Measurements from ENCODE around the gene C1QTNF2.
A peak's percentile ranks its signal among the peaks of the same experiment; 100 is the strongest.

Gene C1QTNF2

DNA sequence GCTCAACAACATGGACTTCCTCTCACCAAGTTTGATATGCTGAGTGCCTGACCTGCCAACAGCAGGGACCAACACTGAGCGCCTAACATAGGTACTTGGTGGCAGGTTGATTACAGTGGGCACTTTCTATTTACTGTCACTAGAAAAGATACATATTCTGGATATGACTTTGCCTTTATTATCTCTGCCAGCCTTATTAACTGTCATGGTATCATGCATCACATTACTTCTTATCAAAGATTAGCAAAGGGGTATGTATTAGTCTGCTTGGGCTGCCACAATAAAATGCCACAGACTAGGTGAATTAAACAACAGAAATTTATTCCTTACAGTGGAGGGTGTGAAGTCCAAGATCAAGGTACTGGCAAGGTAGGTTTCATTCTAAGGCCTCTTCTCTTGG, 14.3 kb upstream of the C1QTNF2 start:
- no peak for TF ChIP-seq ZNF274 (IDR thresholded peaks at IDR 0.05; ENCODE audit: low read depth, low read length)
- no peak overlapping the region for H3K4me3 ChIP-seq (ENCODE audit: low read length)

DNA sequence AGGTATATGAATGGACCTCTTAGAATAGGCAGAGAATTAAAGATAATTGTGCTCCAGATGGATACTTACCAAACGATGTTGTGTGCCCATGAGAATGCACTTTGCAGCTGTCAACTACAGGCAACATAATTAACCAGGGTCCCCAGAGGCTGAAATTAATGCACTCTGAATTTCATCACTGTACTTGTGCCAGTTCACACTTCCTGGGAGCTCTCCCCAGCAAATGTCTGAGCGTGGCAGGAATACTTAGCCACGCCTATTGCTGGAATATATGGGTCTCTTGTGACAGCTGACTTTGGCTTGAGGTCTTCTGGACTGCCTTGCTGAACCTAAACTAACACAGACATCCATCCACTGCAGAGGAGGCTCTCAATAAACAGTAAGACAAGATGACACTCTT, 11.9 kb upstream of the C1QTNF2 start:
- no peak for TF ChIP-seq ZNF274 (IDR thresholded peaks at IDR 0.05; ENCODE audit: low read depth, low read length)
- no peak overlapping the region for H3K4me3 ChIP-seq (ENCODE audit: low read length)

DNA sequence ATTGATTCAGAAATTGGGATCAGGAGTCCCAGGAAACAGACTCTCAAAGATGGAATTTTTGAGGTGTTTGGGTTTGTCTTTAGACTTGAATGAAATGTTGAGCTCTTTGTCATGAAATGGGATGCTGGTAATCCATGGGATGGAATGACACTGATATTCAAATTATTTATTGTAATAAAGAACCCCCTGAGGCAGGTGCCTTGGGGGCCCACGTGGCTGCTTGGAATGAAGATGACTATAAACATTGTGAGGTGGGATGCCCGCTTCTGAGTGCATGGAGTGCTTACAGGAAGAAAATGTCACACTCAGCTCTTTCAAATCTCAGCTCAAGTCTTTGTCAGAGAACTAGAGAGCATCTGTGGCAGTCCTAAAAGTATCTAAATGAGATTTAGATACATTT, 9.6 kb upstream of the C1QTNF2 start:
- no peak for TF ChIP-seq ZNF274 (IDR thresholded peaks at IDR 0.05; ENCODE audit: low read depth, low read length)
- H3K4me3 ChIP-seq (ENCODE audit: low read length): no peak overlapping the region

DNA sequence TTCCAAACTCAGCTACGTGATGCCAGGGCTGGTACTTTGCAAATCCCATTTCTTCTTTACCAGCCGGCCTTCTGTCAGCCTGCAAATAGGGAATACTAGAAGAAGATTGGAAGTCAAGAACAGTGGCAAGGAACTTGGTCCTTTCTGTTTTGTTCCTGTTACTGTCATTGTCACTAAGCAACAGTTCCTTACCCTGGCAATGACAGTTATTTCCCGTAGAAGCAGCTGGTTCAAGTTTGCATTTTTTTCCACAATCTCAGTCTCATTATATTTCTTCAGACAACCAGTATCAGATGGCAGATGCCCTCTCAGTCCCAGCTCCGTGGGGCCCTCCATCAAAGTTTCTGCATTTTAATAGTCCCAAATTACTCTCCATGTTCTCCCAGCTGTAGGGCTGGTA, 9.1 kb upstream of the C1QTNF2 start:
- TF ChIP-seq ZNF274 (IDR thresholded peaks at IDR 0.05; ENCODE audit: low read depth, low read length): no peak
- H3K4me3 ChIP-seq (ENCODE audit: low read length): no peak overlapping the region

DNA sequence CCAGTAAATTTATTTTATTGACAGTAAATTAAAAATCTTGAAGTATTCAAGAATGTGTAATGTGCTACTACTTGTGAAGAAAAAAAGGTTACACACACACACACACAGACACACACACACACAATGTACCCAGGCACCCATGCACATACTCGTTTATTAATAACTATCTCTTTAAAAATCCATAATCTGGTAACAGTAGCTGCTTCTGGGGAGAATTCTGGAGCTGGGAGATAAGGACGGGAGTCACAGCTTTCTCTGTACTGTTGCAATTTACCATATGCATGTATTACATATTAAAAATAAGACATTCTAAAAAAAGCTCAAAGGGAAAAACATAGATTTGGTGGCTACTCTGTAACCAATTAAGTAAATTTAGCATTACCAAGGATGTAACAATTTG, 7.9 kb upstream of the C1QTNF2 start:
- no peak overlapping the region for H3K4me3 ChIP-seq (ENCODE audit: low read length)
- no peak for TF ChIP-seq ZNF274 (IDR thresholded peaks at IDR 0.05; ENCODE audit: low read depth, low read length)

DNA sequence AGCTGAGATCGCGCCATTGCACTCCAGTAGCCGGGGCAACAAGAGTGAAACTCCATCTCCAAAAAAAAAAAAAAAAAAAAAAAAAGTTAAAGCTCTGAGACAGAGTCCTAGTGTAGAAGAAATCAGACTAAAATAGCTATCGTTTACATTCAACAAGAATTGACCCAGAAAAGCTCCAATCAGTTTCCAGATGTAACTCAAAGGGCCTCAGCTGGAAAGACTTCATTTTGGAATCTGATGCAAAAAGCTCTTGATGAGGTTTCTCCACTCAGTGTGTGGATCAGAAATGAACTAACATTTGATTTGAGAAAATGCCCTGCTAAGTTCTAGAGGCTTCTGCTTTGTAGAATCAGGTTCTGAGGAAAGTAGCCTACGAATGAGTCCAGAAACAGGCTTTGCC, 7.2 kb upstream of the C1QTNF2 start:
- no peak overlapping the region for H3K4me3 ChIP-seq (ENCODE audit: low read length)
- TF ChIP-seq ZNF274 (IDR thresholded peaks at IDR 0.05; ENCODE audit: low read depth, low read length): no peak

DNA sequence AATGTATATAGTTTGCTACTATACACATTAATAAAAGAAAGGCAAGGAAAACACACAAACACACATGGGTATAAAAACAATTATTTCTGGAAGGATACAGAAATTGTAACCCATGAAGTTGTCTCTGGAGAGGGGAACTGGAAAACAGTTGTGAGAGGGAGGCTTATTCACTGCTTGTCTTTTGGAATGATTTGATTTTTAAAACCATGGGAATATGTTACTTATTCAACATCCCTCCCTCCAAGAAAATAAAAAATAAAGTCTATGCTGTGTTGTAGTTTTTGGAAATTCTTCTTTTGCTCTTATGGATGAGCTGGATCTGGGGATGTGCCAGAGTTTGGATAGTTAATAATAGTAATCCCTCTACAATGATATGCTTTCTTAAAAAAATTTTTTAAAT, 6.0 kb upstream of the C1QTNF2 start:
- no peak overlapping the region for H3K4me3 ChIP-seq (ENCODE audit: low read length)

DNA sequence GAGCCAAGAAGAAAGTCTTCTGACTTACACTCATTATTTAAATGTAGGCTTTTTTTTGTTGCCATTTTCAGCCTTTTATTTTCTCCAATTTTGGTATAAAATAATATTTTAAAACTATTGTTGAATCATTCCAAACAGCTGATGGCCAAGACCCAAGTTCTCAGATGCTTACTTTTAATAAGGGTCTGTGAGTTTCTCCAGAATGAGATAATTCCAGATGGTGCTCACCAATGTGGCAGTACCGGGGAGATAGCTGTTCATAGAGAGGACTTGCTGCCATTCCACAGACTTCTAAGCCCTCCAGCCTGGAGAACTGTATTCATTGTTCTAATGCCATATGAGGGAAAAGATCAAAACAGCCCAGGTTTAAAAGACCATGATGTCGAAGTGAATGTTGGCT, 5.3 kb upstream of the C1QTNF2 start:
- TF ChIP-seq ZNF274 (IDR thresholded peaks at IDR 0.05; ENCODE audit: low read depth, low read length): no peak
- no peak overlapping the region for H3K4me3 ChIP-seq (ENCODE audit: low read length)

More for the DNA sequence above, 6.0 kb upstream of the C1QTNF2 start:
- TF ChIP-seq ZNF274 (IDR thresholded peaks at IDR 0.05; ENCODE audit: low read depth, low read length): no peak

DNA sequence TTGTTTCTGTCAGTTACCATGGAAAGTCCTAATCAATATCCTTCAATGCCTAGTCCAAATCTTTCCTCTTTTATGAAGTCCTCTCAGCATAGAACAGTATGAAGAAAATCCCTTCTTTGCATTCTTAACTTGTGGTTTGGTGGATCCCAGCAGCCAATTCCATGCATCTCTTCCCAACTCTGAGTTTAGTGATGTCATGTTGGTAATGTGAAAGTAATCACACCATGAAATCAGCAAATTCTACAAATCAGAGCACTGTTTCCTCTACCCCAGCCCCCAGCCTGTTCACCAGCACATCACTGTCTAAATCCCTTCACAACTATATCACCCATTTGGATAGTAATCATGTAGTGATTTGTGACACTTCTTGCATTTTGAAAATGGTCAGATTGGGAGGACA, 4.7 kb upstream of the C1QTNF2 start:
- no peak overlapping the region for H3K4me3 ChIP-seq (ENCODE audit: low read length)
- TF ChIP-seq ZNF274 (IDR thresholded peaks at IDR 0.05; ENCODE audit: low read depth, low read length): no peak

DNA sequence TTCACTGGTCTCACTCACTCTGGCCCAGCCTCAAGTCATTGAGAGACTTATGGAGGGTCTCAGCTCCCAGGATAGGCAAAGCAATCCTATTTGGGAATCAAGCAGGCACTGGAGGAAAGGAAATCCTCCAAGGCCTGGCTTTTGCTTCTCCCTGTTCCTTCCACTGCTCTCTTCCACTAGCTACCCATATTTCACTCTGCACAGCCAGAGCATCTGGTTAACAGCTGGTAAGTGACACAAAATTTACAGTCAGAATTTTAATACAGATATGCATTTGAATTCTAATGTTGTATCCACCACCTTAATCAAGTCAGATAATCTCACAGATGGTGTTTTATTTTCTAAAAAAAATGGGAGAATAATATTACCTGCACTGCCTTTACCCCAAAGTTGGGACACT, 868 bp upstream of the C1QTNF2 start:
- H3K4me3 ChIP-seq (ENCODE audit: low read length): no peak overlapping the region
- no peak for TF ChIP-seq ZNF274 (IDR thresholded peaks at IDR 0.05; ENCODE audit: low read depth, low read length)

DNA sequence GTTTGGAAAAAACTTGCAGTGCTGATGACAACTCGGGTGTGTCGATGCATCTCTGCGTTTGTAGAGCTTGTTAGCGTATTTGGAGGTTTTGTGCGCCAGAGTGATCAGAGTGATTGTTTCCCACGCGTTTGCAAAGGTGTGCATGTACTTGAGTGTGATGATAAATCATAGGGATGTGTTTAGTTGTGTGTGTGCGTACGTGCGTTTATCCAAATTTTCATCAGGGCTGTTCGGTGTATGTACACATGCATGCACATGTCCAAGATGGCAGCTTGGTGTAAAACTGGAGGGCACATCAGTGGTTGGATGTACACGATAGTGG, 248 bp upstream of the C1QTNF2 start:
- peak overlapping the region; percentile 67; the same call in 1 of the 2 replicates for H3K4me3 ChIP-seq (ENCODE audit: low read length)
- no peak for TF ChIP-seq ZNF274 (IDR thresholded peaks at IDR 0.05; ENCODE audit: low read depth, low read length)

DNA sequence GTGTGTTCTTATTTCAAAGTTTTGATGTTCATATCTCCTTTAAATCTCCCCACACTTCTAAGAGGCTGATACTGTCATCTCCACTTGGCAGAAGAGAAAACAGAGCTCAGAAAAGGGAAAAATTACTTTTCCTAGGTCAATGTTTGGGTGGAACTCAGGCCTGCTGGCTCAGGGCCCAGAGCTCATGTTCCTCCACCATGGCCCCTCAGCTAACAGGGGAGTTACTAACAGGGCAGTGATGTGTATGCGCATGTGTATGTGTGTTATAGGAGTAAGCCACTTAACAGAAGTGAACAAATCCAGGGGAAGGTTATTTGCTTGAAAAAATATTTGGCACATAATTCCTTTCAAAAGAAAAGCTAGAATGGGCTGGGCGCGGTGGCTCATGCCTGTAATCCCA, 2.5 kb downstream of the C1QTNF2 start:
- no peak overlapping the region for H3K4me3 ChIP-seq (ENCODE audit: low read length)
- TF ChIP-seq ZNF274 (IDR thresholded peaks at IDR 0.05; ENCODE audit: low read depth, low read length): no peak

DNA sequence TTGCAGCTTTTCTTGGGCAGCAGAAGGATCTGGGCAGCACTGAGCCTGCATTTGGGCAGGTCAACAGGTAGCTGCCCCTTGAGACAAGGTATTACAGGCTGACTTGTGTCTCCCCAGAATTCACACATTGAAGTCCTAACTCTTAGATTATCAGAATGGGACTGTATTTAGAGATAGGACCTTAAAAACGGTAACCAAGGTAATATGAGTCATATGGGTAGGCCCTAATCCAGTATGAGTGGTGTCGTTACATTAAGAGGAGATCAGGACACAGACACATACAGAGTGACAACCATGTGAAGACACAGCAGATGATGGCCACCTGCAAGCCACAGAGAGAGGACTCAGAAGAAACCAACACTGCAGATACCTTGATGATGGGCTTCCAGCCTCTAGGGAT, 3.2 kb downstream of the C1QTNF2 start:
- TF ChIP-seq ZNF274 (IDR thresholded peaks at IDR 0.05; ENCODE audit: low read depth, low read length): no peak
- no peak overlapping the region for H3K4me3 ChIP-seq (ENCODE audit: low read length)

DNA sequence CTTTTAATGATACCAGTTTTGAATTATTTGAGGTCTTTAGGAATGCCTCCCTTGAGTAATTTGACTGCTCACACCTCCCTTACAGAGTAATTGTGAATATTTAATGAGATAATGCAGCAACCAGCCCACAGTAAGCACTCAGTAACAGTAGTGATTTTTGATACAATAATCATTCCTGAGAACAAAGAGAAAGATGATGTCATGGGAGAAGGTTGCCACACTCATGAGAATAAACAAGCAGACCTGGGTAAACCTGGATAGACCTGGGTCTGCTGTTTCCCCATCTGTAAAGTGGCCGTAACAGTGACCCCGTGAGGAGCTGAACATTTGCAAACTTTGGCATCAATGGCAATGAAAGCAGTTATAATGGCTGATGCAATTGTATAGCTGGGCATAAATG, 4.2 kb downstream of the C1QTNF2 start:
- H3K4me3 ChIP-seq (ENCODE audit: low read length): no peak overlapping the region
- TF ChIP-seq ZNF274 (IDR thresholded peaks at IDR 0.05; ENCODE audit: low read depth, low read length): no peak

DNA sequence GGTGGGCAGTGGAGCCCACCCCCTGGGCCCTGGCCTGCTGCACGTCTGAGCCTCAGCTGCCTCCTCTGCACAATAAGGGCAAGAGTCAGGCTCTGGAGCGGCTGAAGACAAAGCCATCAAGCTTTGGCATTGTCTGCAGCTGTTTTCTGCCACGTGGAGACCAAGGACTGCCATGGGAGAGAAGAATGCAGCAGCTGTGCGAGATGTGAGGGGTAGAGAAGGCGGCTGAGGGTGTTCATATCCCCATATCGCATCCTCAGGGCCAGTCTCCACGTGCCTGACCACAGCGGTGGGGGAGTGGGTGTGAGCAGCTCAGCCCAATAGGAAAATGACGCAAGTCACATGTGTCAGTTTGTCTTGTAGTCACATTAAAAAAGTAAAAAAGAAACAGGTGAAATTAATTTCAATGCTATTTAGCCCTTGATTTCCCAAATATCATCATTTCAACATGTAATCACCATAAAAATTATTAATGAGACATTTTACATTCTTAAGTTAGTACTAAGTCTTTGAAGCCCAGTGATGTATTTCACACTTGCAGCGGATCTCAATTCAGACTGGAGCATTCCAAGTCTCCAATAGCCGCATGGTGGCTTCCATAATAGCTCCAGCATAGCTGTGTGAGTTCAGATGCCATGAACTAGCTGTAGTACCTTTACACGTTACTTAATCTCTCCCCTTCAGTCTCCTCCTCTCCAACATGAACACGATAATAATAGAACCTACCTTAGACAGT, 6.6 kb downstream of the C1QTNF2 start:
- no peak for TF ChIP-seq ZNF274 (IDR thresholded peaks at IDR 0.05; ENCODE audit: low read depth, low read length)

DNA sequence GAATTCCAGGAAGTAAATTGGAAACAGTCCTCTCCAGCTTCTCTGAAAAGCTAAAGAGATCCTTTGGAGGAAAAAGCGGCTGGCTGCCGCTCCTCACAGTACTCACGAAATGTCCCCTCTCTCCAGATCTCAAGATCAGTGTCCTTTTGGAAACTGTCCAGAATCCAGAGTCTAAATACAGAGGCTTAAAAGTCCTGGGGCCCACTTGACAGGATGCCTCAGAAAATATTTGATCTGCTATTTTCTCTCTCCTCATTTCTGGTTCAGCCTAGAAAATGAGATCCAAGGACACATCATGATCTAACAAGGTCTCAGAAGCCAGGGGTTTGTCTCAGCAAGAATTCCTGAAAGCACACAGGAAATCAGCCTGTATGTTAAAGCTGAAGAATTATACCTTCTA, 7.2 kb downstream of the C1QTNF2 start:
- no peak overlapping the region for H3K4me3 ChIP-seq (ENCODE audit: low read length)
- no peak for TF ChIP-seq ZNF274 (IDR thresholded peaks at IDR 0.05; ENCODE audit: low read depth, low read length)

More for the DNA sequence above, 6.6 kb downstream of the C1QTNF2 start:
- no peak overlapping the region for H3K4me3 ChIP-seq (ENCODE audit: low read length)
